Embryonic facial prominence (tissue), 1 donor: Measurements from ENCODE around the gene CD300LD.
"Not testable (repeated sequence)": the region's sequence is repeated elsewhere in the genome, so short reads cannot be mapped to it uniquely, and the experiment has no call there.

Experiments
- DNase-seq: peaks from one replicate; pipeline ENCODE4 v3.0.0-alpha.2; 2016; ENCODE audit errors: extremely low spot score

The CD300LD gene

DNA sequence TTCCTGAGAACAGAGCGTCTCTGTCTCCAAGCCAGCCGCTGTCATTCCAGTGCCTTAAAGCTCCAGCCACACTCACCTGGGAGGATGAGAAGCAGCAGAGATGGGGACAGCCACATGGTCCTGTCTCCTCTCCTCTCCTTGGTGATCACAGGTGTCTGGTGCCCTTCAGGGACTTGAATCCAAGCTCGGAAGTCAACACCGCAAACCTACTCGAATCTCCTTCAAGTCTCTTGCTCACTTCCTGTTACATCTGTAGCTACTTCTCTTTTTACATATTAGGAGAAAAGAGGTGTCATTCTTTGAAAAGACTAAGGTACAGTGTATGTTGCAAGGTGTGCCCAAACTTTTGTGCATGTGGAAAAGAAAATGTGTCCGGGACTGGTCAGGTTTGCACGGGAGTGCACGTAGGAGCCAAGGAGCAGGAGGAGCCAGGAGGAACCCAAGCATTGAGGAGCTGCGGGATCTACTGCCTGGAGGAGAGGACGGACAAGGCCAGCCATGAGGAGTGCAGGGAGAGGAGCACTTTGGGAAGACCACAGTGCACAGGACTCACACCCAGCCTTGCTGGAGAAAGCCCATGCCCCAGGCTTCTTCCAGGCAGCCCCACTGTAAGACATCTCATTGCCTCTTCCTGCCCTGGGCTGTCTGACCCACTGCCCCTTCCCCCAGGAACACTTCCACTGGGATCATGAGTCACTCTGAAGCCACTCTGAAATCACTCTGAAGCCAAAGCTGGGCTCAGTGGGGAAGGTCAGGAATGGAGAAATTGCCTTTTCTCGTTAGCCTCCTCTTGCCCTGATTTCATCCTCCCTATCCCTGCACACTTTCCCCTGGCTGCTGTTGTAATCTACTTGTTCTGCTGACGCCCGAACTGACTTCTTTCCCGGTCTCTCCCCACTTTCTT, at the start of gene CD300LD:
Gene CD300LD, minus strand, starts transcription at position 197 of the 904 bp plus-strand sequence. Its CDS starts 81 bp downstream, at position 116.
- no peak for DNase-seq

DNA sequence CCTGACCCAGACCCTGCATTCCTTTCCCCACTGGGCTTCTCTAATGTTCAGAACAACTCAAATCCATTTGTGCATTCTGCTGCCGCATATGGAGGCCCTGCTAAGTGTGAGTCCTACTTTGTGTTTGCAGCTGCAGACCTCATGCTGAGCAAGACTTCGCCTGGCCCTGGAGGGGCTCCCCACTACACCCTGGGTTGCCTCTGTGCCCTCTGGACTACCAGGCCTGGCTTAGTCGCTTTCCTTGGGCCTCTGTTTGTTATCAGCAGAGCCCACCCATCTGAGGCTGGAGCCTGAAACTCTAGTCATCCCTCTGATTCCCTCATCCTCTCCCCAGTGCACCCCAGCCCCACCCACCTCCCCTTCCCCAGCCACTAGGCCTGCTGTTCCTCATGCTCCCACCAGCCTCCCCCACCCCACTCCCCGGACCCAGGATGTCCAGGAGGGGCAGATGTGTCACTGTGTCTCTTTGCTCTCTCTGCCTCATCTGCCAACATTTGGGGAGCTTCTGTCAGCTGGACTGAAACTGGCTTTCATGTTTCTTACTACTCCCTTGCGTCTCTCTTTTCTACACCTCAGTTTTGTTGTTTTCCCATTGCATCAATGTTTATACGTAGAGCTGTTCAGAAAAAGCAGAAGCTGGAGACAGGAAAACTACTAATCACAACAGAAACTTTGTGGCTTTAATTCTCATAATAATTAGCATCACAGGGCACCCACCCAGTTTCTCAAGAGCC, 49.3 kb upstream of the CD300LD start:
- no peak for DNase-seq

DNA sequence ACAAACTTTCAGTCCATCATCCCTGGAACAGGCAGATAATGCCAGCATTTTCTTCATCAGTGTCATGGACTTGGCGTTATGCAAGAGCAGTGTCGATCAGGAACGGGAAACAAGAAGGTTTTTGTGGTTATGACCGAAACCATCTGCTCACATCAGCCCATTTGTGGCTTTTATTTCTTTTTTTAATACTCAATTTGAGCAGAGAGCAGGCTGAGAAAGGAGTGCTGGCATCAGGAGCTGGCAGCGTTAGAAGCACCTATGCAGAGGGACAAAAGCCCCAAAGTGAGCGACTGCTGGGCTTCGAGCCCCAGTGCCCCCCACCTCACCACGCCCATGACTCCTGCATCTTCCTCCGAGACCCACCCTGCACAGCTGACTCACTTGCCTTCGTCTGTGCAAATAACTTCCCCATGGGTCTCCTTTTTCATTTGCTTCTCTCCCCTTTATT, 47.6 kb upstream of the CD300LD start:
- no peak for DNase-seq

DNA sequence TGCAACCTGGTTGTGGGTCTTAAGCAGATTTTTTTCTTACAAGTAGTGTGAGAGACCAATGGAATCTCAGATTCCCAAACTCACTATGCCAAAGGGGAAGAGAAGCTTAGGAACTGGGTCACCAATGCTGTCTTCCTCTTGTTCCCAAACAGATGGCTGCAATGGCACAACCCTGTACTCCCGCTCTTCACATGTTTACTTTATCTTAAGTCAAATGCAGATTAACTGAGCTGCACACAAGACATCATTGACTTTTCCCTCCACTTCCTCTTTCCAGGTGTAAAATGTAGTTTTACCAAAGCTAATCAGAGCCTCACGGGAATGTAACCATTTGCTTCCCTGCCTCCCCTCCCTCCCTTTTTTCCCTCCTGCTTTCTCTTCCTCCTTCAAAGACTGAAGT, 45.8 kb upstream of the CD300LD start:
- no peak for DNase-seq

DNA sequence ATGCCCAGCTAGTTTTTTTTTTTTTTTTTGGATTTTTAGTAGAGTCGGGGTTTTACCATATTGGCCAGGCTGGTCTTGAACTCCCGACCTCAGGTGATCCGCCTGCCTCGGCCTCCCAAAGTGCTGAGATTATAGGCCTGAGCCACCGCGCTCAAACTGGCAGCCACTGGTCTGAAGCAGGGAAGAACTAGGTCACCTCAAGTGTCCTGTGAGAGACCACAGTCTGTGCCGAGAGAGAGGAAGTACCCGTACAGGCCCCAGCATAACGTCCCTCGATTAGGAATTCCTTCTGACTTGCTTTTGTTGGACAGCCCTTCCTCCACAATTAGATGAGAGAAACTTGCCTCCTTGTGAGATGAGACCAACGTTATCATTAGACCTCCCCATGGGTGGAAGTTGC, 45.2 kb upstream of the CD300LD start:
- DNase-seq = no peak

DNA sequence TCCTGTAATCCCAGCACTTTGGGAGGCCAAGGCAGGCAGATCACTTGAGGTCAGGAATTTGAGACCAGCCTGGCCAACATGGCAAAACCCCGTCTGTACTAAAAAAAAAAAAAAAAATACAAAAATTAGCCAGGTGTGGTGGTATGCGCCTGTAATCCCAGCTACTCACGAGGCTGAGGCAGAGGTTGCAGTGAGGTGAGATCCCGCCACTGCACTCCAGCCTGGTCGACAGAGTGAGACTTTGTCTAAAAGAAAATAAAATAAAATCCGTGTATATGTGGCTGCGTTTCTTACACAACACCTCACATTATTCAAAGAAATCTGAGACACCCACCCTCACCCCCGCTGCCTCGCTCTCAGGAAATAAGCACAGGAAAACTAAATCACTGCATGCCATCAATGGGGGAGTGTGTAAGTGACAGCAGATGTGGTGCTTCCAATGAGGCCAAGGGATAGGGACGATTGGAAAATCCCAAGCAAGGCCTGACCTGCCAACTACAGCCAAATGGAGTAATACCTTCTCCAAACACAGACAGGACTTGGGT, 44.5 kb upstream of the CD300LD start:
- not testable (repeated sequence) for DNase-seq

DNA sequence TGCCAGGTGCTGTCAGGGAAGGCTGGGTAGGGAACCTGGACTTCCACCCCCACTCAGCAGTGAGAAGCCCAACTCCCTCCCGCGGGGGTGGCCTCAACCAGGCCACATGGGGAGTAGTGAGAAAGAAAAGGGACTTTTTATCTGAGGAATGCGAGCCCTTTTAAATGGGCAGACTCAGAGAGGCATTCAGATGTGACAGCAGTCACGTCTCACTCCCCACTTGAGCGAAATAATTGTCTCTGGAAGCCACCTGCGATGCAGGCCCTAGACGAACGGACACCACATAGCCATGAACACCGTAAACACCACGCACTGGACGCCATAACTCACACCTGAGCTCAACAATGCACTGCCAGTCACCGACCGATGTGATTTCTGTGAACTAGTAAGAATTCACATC, 43.3 kb upstream of the CD300LD start:
- no peak for DNase-seq

DNA sequence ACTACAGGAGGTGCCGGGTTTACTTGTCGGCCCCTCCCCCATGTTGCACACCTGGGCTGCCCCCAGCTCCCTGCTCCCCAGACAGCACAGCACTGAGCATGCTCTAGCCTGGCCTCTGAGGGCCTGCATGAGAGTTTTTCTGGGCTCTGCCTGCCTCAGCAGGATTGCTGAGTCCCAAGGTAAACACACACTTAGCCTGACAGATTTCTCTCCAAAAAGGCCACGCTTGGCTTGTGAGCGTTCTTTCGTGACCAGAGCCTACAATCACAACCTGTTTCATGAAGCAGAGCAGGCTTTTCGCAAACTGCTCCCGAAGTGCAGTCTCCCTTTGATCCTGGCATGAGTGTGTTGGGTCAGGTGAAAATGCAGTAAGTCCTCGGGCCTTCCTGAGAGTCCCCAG, 41.2 kb upstream of the CD300LD start:
- no peak for DNase-seq

DNA sequence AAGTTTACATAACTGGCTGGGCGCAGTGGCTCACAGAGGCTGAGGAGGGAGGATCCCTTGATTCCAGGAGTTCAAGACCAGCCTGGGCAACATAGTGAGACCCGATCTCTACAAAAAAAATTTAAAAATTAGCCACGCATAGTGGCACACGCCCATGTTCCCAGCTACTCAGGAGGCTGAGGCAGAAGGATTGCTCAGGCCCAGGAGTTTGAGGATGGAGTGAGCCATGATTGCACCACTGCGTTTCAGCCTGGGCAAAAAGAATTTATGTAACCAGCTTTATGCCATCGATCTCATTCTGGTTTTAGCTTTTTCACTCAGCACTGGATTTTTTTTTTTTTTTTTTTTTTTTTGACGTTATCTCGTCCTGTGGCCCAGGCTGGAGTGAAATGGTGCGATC, 40.5 kb upstream of the CD300LD start:
- no peak for DNase-seq

DNA sequence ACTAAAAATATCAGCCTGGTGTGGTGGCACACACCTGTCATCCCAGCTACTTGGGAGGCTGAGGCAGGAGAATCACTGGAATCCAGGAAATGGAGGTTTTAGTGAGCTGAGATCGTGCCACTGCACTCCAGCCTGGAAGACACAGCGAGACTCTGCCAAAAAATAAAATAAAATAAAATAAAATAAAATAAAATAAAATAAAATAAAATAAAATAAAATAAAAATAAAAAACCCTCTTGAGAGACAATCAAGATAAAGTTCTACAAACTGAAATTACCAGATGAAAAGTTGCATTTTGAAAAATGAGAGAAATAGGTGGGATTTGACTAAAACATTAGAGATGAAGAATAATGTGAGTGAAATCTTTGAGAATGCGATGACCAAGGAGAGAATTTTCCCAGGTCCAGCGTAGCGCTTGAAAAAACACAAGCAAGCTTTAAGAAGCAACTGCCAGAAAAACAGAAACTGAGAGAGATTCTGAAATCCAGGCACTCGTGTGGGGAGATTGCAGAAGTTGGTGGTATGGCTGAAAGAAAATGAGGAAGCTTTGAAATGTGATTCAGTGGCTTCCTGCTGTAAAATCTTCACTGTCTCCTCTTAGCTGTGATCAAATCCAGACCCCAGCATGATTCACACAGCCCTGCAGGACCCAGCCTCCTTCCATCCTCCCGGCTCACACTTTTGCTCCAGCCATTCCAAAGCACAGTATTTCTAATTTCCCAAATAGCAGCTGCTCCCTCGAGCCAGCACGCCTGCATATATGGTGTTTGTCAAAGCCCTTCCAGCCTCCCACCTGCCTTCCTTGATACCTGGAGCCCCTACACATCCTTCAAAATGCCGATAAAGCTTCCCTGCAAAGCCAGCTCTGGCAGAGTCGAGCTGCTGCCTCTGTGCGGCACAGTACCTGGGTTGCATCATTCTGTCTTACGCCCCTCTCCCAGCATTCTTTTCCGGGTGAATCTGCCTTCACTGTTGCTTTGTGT, 39.7 kb upstream of the CD300LD start:
- no peak for DNase-seq

DNA sequence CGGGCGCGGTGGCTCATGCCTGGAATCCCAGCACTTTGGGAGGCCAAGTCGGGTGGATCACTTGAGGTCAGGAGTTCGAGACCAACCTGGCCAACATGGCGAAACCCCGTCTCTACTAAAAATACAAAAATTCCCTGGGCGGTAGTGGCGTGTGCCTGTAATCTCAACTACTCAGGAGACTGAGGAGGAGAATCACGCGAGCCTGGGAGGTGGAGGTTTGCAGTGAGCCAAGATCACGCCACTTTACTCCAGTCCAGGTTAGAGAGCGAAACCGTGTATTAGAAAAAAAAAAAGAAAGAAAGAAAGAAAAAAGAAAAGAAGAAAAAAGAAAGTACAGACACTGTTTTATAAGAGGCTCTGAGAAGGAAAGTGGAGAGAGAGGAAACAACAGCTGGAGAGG, 38.2 kb upstream of the CD300LD start:
- DNase-seq = not testable (repeated sequence)

DNA sequence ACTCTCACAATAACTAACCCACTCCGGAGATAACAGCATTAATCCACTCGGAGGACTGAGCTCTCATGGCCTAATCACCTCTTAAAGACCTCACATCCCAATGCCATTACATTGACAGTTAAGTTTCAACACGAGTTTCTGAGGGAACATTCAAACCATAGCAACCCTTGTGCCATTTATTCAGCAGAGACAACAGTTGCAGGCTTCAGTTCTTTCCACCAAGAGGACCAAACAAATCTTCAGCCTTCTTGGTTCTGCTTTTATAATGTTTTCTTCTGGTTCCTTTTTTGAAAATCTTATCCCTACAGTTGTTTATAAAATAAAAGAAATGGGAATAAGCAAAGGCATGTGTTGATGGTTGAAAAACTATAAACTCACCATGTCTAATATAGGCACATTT, 33.6 kb upstream of the CD300LD start:
- no peak for DNase-seq

DNA sequence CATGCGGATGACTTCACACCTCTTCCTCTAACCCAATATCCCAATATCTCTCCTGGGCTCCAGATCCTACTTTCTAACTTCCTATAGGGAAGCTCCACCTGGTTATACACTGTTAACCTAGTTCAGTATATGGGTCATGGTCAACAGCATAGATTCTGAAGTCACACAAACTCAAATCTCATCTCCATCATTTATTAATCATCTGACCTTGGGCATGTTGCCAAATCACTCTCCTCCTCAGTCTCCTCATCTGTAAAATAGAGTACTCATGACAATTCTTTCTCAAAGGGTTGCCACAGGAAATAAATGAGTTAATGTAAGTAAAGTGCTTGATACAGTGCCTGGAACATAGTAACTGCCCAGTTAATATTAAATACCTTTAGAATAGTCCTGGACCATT, 32.0 kb upstream of the CD300LD start:
- no peak for DNase-seq

DNA sequence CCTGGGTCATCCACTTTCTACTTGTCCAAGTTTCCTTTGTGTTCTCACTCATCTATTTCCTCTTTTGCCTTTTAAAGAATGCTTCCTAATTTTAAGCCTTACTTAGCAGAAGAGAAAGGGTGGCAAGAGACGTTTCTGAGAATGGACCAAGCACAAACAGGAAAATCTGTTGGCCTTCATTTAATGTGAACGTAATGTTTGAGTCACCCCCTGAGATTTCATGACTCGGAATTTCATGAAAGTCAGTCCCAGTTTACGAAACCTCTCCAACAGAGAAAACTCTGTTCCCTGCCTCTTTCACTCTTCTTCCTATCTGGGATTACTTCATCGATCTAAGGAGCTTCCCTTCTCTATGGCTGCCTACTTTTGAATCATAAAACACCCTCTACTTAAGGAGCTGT, 31.6 kb upstream of the CD300LD start, which contains the start of gene CD300E:
Gene CD300E, minus strand, starts transcription at position 46 of the 401 bp plus-strand sequence. CDS start 117 bp downstream, outside the sequence.
- no peak for DNase-seq

DNA sequence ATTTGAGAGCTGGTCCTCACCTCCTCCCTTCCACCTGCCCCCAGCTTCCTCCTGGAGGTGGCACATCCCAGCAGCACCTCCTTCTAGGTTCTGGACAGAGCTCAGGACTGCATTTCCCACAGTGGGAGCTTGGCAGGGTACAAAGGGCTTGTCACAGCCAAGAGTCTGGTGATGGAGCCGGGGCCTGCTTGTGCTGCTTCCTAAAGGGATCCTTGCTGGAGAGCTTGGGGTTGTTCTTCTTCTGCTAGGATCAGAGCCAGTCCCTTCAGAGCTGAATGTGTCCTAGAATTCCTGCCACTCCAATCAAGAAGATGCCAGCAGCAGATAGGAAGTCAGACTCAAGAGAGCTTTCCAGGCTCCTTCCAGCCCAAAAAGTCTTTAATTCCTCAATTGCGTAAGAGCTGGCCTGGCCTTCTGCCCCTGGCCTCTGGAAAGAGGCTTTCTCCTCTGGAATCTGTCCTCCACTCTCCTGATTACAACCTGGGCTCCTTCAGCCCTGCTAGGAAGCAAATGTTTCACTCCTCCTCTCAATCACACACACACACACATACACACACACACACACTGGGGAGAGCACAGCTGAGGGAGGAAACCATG, 27.1 kb upstream of the CD300LD start:
- no peak for DNase-seq

DNA sequence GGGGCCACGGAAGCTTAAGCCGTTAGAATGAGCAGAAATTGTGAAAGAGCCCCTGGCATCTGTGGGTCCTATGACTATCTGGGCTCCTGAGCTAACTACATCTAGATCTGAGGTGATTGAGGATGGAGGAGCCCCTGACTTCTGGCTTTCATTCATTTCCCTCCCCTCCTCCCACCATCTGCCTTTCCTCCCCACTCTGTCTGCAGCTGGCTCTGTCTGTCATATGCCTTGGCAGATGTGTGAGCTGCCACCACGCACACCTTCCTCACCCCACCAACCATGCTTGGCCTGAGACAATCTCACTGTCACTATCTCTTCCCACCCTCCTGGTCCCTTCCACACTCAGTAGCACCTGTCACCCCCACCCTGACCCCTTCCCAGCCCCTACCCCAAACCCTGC, 26.4 kb upstream of the CD300LD start:
- DNase-seq = no peak

DNA sequence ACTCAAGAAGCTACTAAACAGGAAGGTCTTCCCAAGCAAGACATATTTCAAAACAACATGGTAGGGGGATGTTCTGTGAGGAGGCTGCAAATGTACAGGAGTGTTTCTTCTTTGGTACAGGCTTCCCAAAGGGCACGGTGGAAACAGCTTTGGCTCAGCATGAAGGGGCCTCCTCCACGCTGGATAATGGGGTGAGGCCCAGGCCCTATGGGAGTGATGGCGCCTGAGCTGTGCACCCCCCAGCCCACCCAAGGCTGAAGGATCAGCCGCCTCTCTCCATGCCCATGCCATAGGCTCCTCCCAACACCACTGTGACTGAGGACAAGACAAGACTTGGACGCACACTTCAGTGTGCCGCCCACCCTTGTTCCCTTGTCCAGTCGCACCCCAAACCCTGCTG, 24.6 kb upstream of the CD300LD start:
- no peak for DNase-seq

DNA sequence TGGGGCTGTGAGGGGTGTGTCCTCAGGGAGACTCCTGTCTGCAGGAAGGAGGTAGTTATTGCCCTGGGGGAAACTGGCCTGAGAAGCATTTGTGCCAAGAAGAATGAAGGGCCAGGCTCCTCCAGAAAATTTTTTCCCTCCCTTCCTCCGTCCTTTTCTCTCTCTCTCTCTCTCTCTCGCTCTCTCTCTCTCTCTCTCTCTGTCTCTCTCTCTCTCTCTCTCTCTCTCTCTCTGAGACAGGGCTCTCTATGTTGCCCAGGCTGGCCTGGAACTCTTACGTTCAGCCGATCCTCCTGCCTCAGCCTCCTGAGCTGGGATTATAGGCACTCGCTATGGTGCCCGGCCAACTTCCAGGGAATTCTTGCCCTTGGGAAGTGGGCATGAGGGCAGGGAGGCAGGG, 20.0 kb upstream of the CD300LD start:
- DNase-seq = no peak

DNA sequence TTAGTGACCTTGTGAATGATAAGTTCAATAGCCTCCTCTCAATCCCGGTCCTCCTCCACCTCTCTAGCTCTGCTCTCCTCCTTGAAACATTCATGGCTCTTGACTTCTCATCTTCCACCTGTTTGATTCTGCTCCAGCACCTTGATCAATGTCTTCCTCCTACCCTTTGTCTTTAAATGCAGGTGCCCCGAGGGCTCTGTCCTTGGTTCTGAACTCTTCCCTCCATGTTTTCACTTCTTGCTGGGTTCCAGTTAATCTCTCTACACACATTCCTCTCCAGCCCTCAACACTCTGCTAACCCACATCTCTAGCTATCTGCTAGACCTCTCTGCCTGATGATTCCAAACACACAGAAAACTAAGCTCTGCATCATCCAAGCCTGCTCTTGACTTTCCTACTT, 18.0 kb upstream of the CD300LD start:
- no peak for DNase-seq

DNA sequence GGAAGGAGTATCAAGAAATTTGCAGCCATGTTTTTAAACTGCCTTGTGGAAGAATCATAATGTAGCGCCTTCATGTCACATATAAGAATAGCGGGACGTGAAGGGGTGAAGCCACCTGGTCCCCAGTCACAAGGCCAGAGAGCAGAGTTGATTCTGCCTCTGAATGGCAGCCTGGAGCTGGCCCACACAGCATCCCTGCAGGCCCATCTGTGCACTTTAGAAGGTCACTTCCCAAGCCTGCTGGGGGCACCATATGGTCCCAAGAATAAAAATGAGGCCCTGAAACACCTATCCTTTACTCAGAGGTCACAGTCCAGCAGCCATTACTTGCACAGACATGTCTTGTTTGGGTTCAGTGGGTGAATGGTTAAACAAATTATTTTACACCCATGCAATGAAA, 16.4 kb upstream of the CD300LD start:
- no peak for DNase-seq

DNA sequence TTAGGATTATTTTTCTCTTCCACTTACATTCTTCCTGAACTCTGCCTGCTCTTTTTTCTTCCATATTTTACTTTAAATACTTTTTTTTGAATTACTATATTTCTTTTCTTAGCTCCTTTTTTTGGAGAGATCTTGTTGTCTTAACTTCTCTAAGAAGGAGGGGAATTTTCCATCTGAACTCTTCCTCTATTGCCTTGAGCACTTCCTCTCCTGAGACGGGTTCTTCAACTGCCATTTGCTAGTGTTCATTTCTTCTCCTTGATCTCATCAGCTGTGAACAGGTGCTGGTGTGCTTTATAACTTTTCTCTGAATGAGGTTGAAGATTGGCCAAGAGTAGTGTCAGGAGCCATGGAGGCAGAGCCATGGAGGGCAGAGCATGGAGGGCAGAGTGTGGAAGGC, 15.1 kb upstream of the CD300LD start:
- no peak for DNase-seq
